ELF-1 (cell line): Measurements from ENCODE around the gene CASP8.
"Not testable (repeated sequence)": the region's sequence is repeated elsewhere in the genome, so short reads cannot be mapped to it uniquely, and the experiment has no call there.

Source experiments
- DNase-seq: peaks from one replicate; pipeline ENCODE4 v3.0.0-alpha.2; 2016; ENCODE audit warnings: low read depth, low spot score

CASP8 gene

DNA sequence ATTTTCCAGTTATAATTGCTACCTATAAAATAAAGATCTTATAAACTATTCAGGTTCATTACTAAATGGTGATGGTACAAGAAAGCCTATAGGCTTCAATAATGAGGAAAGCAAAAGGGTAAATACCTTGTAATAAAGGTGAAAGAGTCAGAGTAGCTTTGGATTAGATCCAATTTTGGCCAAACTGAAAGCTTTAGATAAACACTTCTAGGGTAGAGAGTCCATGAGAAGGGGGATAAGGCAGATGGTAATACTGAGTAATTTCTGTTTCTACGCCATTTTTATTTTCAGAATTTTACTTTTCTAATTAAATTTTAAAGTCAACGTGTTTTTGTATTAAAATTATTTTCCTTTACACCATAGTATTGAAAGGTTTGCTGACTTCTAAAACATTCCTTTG is 9.4 kb downstream of the CASP8 start:
- DNase-seq: no peak

DNA sequence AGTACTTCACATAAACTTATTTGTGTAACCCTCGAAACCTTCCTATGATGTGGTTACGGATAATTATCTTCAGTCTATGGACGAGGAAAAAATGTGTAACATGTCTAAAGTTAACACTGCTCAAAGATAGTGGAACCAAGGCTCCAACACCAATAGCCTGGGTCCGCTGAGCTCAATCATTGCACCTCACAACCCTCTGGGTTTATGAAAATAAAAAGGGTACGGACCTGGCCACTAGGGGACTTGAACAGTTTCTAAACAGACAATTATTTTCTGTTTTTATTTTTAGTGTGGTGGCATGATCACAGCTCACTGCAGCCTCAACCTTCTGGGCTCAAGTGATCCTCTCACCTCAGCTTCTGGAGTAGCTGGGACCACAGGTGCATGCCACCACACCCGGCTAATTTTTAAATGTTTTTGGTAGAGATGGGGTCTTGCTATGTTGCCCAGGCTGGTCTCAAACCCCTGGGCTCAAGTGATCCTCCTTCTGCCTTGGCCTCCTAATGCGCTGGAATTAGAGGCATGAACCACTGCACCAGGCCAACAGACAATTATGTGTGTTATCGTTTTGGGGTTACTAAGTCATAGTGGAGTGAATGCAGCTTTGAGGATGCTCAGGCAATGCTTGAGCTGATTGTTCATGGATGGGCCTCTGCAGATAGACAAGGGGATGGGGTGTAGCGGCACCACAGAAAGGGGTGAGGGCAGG is 10.1 kb downstream of the CASP8 start:
- DNase-seq: no peak

DNA sequence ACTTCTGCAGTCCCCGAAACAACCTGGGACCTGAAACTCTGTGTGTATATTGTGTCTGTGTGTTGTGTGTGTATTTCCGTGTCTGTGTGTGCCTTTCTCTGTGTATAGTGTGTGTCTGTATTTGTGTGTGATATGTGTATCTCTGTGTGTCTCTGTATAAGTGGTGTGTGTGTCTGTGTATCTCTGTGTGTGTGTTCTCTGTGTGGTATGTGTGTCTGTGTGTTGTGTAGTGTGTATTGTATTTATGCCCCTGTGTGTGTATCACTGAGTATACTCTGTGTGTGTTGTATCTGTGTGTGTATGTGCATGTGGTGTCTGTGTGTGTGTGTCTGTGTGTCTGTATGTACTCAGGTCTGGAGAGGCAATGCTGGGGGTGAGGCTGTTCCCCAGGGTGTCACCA is 11.6 kb downstream of the CASP8 start:
- DNase-seq: no peak

DNA sequence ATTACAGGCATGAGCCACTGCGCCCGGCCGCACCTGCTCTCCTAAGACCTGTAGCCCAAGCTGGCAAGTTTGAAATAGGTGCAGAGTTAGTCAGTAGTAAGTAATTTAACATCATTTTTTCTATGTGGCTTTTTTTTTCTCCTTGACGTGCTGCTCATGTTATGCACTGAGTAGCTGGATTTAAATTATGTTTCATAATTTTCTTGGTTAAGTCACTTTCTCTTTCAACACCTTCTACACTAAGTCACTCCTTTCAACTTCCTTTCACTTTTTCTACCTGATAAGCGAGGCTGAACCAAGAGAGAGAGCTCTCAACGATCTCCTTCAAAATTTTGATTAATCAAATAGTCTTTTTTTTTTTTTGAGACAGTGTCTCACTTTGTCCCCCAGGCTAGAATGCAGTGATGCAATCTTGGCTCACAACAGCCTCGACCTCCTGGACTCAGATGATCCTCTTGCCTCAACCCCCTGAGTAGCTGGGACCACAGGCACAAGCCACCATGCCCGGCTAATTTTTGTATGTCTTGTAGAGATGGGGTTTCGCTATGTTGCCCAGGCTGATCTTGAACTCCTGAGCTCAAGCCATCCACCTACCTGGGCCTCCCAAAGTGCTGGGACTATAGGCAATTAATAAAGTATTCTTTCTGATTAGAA is 13.1 kb downstream of the CASP8 start:
- no peak for DNase-seq

DNA sequence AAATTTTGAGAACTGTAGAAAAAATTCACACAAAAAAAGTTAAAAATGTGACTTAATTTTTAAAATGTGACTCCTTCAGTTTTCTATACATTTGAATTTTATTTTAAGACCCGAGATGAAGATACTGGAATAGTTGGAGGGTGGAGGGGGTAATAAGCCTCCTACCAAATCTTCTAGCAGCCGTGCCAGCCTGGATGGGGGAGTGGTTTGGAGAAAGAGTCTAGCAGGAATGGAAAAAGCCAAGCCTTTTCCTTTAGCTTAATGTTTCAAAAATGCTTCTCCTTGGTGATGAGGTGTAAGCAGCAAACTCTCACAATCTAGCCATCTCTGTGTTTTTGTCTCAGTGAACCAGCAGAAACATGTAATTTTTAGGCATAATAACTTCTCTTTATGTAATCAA is 14.7 kb downstream of the CASP8 start:
- DNase-seq: no peak

DNA sequence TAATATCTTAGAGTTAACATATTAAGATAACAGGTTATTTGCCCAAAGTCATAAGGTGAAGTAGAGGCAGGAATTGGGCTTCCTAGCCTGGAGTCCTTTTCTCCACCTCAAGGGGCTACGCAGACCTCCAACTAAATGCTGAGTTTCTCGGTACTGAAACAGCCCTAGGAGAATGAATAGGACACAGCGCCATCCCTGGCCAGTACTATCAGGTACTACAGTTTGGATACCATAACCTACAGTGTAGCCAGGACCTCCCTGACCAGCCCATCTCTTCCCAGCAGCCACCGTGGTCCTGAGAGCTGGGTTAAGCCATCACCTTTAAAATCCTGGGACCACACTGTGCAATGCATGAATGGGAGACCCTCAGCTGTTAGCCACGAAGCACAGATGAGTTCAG is 15.7 kb downstream of the CASP8 start:
- peak; percentile 18 for DNase-seq

DNA sequence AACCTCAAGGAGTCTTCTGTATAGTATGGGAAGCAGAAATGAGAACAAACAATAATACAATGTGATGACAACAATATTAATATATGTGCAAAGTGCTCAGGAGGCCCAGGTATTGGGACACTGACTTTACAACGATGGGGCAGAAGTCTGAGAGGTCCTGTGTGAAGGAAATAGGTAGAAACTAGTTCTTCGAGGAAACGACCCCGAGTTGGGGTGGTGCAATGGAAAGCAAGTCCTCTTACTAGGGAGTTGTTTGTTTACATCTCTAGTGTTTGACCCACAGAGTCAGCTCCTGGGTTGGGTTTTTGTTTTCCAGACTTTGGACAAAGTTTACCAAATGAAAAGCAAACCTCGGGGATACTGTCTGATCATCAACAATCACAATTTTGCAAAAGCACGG is 16.2 kb downstream of the CASP8 start:
- no peak for DNase-seq

DNA sequence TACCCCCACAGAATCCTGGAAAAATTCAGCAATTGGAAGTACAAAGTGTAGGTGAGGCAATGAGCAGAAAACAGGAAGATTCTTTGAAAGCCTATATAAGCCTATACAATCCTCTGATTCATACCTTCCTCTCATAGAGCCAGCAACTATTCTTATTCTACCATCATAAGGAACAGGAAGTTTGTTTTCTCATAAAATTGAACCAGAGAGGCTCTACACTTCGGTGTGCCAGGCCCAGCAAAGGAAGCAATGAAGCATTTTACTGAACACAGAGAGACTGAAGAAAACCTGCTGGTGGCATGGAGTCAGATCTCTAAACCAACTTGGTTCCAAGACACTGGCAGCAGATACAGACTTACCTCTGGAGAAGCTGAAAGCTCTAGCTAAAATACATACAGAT is 18.7 kb downstream of the CASP8 start:
- no peak for DNase-seq

DNA sequence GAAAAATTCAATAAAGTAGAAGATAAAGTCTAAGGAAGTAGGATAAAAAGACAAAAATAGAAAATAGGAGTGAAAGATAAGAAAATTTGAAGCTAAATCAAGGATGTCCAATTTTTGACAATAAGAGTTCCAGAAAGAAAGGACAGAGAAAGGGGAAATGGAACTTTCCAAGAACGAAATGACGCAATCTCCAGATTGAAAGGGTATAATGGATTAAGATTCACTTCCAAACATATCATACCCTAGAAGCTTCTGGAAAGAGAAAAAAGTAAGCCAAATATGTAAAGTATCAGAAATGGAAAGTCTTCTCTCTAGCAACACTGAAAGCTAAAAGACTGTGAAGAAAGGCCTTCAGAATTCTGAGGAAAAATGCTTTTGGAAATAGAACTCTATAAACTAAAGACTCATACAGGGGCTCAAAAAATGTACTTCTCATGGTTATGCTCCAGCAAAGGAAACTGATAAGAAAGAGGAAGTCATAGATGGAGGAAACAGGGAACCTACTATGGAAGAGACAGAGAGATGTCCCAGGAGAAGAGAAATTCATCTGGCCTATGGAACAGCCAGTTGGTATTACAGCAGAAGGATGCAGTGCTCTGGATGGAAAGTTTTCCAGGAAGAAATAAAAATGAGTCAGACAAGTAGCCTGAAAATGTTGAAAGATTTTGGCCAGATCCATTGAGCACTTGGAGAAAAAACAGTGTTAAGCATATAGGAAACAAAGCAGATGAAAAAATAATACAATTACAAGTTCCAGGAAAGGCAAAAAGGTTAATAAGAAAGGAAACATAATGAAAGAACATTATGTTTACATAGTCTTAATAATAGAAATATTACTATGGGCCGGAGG is 20.1 kb downstream of the CASP8 start:
- DNase-seq: no peak

DNA sequence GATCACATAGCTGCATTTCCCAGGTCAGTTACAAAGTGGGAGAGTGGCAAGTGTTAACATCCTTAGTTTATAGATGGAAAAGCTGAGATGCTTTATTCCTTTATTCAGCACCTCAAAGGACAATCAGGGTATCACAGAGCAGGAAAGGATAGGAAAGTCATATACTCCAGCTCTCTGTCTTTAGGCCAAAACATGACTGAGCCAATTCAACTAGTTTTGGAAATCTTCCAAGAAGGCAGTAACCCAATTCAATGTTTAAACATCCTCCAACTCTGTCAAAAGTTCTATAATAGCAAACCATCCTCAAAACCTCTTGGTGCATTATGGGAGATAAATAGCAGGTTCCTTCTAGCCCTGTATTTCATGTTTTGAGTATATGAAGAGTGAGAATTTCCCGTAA is 25.2 kb downstream of the CASP8 start:
- no peak for DNase-seq

DNA sequence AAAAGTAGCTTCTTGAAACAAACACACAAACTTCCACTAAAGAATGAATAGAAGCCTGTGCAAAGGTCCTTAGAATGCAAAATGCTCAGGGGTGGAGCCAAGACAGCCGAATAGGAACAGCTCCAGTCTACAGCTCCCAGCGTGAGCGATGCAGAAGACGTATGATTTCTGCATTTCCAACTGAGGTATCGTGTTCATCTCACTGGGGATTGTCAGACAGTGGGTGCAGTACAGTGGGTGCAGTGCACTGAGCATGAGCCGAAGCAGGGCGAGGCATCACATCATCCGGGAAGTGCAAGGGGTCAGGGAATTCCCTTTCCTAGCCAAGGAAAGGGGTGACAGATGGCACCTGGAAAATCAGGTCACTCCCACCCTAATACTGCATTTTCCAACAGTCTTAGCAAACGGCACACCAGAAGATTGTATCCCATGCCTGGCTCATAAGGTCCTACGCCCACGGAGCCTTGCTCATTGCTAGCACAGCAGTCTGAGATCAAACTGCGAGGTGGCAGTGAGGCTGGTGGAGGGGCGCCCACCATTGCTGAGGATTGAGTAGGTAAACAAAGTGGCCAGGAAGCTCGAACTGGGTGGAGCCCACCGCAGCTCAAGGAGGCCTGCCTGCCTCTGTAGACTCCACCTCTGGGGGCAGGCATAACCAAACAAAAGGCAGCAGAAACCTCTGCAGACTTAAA is 30.3 kb downstream of the CASP8 start:
- DNase-seq: not testable (repeated sequence)

DNA sequence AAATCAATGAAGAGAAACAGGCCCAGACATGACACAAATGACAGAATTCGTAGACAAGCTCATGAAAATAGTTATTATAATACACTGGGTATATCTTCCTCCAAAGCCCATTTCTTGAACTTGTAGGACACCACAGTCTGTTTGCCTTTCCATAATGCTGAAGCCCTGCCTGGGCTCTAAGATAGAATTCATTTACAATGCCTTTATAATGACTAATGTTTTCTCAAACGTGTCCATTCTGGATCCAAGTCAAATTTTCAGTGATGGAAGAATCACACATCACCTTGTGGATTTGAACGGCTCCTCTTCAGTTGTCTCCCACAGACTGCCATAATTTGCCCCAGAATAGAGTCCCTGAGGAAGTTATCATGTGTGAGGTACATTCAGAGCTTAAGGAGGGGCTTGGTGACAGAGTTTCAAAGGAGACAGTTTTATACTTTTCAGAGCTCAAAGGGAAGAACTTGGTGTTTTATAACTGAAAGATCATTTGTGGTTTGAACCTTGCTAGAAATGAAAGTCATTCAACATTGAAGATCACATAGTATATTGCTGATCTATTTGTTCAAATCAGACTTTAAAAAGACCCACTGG is 38.2 kb downstream of the CASP8 start:
- DNase-seq: no peak

DNA sequence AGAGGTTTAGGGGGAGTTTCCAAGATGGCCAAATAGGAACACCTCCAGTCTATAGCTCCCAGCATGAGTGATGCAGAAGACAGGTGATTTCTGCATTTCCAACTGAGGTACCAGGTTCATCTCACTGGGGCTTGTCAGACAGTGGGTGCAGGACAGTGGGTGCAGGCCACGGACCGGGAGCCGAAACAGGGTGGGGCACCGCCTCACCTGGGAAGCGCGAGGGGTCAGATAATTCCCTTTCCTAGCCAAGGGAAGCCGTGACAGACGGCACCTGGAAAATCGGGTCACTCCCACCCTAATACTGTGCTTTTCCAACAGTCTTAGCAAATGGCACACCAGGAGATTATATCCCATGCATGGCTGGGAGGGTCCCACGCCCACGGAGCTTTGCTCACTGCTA is 39.6 kb downstream of the CASP8 start:
- DNase-seq: not testable (repeated sequence)

DNA sequence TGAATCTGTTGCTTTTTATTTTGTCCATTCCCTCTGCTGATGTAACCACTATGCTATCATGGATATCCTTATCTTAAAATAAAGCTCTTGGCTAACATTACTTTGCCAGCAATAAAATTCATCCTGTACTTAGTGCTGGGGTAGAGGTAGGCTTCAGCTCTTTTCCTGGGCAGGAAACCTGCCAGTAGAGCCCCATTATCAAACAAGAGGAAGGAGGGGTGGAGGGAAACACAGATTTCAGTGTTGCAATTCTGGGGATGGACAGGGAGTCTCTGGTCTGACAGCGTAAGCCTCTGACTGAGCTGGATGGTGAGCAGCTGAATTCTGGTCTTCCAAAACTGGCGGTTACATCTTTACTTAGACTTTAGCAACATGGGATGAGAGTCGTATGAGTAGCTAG is 47.5 kb downstream of the CASP8 start:
- DNase-seq: no peak

DNA sequence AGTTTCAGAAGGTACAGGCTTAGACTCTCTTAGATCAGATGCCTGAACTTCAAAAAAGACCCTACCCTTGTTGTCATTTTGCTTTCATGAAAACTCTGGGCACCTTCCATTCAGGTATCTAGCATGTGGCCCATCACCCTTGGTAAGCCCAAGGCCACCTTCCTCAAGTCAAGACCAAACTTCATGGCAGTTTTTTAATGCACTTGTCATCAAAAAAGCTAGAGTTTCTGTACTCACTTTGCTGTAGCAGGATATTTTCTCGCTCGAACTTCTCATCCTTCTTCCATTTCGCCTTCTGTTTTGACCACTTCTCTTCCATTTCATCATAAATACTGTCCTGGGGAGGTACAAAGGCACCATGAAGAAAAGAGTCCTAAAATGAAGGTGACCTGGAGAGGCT is 48.6 kb downstream of the CASP8 start:
- DNase-seq: no peak

DNA sequence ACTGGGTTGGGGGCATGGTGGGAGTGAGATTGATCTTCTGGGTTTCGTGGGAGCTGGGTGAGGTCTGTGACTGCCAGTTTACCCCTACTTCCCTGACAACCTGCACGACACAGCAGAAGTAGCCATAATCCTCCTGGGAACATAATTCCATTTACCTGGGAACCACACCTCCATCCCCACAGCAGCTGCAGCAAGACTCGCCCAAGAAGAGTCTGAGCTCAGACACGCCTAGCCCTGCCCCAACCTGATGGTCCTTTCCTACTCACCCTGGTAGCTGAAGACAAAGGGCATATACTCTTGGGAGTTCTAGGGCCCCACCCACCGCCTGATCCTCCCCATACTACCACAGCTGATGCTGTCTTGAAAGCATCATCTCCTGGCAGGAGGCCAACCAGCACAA is 53.0 kb downstream of the CASP8 start:
- no peak for DNase-seq

DNA sequence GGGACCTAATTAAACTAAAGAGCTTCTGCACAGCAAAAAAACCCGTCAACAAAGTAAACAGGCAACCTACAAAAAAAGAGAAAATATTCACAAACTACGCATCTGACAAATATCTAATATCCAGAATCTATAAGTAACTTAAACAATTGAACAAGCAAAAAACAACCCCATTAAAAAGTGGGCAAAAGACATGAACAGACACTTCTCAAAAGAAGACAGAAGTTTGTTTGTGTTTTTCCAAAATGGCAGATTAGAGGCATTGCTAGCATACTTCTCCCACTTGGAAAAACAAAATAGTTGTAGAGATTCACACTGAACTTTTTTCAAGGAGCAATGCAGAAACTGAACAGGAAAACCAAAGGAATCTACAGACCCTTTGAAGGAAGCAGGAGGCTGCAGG is 59.2 kb downstream of the CASP8 start:
- DNase-seq: no peak

DNA sequence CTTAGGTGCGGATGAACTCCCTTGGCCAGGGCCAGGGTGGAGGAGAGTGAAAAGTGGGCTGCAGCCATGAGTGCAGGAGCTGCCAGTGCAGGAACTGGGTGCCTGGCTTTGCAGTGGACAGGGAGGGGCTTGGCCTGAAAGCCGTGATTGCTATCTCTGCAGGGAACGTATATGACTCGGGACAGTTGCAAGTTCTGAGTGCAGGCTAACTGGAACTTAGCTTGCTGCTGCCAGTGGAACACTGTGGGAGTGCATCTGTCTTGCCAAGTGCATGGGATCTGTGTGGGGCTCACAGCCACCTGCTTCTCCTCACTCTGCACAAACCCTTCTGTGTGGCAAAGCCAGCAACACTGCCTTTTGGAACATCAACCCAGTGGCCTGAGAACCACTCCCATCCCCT is 59.9 kb downstream of the CASP8 start:
- no peak for DNase-seq

DNA sequence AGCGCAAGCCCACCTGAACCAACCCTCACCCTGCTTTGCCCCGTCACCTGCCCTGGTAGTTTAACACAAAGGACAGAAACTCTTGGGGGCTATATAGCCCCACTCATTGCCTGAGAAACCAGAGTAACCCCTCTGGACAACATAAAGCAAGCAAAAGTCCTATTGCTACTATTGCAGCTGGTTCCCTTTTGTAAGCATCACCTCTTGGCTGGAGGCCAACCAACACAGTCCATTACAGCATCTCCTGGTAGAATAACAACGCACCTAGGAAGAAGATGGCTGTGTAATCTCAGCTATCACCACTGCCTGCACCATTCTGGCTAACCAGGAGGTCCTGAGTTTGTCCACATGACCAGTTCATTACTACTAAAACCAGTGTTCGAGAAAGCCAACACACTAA is 60.4 kb downstream of the CASP8 start:
- no peak for DNase-seq

DNA sequence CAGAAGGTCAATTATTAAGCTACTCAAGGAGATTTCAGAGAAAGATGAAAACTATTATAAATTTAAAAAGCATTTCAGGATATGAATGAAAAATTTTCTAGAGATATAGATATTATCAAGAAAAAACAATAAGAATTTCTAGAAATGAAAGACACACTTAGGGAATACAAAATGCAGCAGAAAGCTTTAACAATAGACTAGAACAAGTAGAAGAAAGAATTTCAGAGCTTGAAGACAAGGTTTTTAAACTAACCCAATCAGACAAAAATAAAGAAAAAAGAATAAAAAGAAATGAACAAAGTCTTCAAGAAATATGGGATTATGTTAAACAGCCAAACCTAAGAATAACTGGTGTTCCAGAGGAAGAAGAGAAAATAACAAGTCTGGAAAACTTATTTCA is 62.4 kb downstream of the CASP8 start:
- no peak for DNase-seq

DNA sequence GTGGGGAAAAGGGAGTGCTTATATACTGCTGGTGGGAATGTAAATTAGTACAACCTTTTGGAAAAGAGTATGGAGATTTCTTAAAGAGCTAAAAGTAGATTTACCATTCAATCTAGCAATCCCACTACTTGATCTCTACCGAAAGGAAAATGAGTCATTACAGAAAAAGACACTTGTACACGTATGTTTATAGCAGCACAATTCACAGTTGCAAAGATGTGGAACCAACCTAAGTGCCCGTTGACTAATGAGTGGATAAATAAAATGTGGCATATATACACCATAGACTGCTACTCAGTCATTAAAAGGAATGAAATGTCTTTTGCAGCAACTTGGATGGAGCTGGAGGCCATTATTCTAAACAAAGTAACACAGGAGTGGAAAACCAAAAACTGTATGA is 67.3 kb downstream of the CASP8 start:
- no peak for DNase-seq

DNA sequence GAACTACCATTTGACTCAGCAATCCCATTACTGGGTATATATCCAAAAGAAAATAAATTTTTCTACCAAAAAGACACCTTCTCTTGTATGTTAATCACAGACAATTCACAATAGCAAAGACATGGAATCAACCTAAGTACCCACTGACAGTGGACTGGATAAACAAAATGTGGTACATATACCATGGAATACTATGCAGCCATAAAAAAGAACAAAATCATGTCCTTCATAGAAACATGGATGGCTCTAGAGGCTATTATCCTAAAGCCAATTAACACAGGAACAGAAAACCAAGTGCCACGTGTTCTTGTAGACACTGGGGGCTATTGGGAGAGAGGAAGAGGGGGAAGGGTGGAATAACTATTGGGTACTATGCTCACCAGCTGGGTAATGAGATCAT is 69.1 kb downstream of the CASP8 start:
- DNase-seq: no peak
